Endometrial microvascular endothelial cells (primary cell): Measurements from ENCODE around the gene SORBS2. TPM values are rescaled to one million over a fixed set of nuclear protein-coding genes. Genes with fewer than 3 reads are reported as not detected.

Experiments
- in situ Hi-C: cut with HindIII; loops from 2 replicates; pipeline ENCODE4 v1.10.0; 2017; ENCODE audit warnings: low sequenced_read_pairs, low pct_unique_long_range_greater_than_20kb; ENCODE audit errors: inconsistent ontology term
- total RNA-seq: library from RNA; depleted of rRNA; stranded (reverse); fragments of >200 nt; gene quantifications from one replicate; pipeline ENCODE4 v1.2.3, GENCODE V29; 2015; ENCODE audit errors: inconsistent ontology term

Gene SORBS2
- total RNA-seq, 1 donor from 2014 or later, result 103 TPM

DNA sequence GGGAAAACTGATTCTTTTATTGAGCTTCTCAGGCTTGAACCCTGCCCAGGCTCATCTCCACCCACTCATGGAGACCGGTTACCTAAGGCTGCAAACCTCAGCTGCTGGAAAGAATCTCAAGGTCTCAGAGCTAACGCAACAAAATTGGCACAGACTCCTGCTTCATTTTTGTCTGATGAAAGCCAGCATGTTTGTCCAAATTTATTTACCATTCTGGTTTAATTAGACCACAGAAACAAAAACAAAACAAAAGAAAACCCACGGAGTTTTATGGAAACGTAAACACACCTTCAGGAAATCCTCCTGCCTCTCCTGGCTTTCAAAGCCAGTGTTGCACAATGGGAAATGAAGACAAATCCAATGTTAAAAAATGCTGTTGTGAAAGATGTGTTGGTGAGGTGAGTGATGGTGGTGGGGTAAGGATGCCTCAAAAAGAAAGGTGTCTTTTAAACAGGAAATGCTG lies 220.3 kb downstream of the SORBS2 start:
- in situ Hi-C loops, result no loop called here

DNA sequence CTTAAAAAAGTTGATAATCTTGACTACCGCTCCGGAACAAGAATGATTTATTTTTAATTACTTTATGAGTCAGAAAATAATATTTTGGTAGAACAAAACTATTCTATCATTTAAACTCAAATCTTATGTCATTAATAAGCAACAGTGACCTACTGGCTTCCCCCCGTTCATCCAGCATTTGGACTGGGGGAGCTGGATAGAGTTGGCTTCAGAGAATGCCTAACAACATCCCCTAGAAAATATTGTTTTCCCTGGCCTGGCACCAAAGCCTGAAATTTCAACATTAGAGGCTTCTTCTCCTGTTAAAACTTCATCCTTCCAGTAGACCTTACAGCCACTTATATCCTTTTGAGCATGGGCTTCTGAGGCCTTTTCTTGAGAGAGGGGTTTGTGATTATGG lies 221.0 kb downstream of the SORBS2 start:
- in situ Hi-C loops, result no loop called here

DNA sequence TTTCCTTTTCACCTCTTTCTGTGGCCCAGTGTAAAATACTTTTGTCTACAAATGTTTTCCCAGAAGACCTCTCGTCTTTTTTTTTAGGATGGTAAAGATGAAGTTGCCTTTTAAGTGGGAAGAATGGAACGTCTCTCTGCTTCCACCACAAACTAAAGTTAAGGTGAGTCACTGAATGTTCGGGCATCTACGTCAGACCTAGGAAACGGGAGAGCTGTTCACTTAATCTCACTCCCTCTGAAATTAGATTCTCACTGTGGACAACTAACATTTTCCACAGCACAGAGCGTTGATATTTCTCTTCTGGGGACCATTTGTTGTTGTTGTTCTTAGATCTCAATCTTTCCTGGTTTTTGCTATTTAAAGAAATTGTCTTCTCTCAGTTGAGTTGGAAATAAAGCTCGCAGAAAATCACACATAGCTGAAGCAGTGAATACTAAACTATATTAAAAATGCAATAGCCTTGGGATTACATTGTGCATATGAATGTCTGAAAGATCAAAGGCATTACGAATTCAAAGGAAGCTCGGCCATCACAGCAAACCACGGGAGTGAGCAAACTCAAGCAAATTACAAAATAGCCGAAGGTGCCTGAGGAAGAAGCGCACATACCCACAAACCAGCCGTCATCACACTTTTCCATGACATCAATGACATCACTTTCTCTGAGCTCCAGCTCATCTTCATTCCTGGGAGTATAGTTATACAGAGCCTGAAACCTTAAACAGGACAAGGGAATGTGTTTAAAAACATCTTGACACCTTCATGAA lies 222.7 kb downstream of the SORBS2 start:
- in situ Hi-C loops, result no loop called here

DNA sequence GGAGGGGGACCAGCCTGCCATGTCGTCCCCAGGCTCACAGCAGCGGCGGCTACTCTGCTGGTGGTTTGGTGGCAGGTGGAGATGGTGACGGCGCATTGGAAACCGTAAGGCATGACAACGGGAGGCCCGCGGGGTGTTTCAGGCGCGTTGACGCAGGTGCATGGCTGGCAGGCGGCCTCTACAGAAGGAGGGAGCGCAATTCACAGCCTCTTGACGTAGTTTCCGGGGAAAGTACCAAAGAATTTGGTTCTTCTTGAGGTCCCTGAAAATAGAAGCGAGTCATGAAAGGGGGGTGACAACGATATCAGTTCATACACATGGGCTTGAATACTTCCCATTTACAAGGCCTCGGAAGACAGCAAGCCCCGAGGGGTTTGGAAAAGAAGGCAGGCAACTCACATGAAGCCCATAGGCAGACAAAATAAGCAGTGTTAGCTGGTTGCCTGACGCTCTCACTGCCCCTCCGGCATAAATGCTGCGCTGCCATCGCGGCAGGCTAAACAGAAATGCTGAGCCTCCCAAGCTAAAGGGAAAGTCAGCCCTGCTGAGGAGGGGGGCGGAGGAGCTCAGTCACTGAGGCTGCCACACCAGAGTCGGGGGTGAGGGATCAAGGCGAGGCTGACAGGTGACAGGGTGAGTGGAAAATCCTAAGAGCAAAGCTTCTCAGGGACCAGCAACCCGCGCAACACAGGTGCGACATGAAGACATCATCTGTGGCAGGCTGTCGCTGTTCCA lies 224.4 kb downstream of the SORBS2 start:
- in situ Hi-C loops, result no loop called here

DNA sequence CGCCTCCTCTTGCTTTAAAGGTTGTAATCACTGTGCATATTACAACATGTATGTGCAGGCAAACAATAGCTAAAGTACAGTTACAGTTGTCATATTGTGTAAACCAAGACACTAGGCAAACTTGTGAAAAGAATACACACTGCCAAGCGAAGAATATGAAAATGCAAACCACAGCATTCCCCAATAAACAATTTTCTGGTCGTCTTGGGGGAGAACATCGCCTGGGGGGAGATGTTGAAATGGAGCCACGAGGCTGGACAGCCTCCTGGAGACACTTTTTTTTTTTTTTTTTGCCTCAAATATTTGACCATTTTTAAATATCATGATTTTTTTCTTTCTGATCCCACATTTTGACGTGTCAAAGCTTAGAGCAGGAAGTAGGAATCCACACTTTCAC lies 225.0 kb downstream of the SORBS2 start:
- in situ Hi-C loops, result no loop called here

DNA sequence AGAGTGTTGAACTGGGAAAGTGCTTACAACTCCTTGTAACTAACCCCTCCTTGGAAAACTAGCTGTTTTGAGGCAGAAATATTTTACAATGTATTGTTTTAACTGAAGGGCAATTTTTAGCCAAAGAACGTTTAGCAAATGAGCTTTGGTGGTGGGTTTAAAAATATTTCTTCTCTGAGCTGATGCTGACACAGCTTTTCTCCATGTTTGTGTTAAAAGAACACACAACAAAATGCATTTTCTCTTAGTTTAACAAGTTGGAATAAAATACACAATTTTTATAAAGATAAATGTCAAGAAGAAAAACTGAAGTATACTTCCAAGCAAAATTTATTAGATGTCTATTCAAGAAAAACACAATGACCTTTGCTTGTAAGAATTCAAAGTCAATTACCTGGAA lies 226.8 kb downstream of the SORBS2 start:
- in situ Hi-C loops, result no loop called here

DNA sequence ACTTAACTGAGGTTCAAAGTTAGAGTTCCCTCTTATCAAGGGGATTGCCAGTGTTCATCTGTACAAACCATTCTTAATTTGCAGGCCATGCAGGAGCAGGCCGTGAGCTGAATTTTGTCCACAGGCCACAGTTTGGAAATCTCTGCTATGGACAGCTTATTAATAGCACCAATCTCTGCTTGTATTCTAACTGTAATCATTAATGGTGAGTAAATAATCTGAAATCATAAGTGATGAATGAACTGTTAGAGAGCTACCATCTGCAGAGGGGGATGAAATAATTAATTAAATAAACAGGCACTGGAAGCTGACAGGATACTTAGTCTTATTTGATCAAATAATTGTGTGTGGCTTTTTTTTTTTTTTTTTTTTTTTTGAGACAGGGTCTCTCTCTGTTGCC lies 228.2 kb downstream of the SORBS2 start:
- in situ Hi-C loops, result no loop called here

DNA sequence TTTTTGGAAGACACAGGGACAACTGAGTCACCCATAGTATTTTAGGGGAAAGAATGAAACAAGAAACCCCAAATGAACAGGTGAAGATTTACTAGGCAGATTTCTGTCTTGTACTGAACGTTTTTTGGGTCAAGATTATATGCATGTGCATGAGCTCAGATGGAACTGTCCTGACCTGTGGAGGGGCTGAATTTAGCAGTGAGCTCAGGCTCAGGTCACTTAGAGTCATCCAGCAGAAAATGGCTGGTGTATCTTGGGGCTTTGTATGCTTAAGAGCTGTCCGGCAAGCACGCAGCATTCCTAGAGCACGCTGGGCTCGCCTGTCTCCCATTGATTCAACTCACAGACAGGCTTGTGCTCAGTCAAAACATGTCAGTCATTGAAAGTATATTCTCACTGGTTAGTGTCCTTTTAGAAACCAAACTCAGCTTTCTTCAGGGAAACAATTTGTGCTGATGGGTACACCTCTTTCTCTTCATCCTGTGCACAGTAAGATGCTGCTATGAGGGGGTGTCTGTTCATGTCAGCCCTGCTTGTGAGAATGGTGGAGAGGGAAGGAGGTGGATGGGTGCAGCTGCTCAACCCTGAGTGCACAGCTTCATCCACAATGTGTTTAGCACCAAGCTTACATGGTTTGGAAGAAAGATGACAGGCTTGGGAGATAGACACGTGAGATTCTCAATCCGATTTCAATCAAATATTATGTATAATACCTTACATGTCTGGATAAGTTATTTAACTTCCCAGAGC lies 229.2 kb downstream of the SORBS2 start:
- in situ Hi-C loops, result no loop called here

DNA sequence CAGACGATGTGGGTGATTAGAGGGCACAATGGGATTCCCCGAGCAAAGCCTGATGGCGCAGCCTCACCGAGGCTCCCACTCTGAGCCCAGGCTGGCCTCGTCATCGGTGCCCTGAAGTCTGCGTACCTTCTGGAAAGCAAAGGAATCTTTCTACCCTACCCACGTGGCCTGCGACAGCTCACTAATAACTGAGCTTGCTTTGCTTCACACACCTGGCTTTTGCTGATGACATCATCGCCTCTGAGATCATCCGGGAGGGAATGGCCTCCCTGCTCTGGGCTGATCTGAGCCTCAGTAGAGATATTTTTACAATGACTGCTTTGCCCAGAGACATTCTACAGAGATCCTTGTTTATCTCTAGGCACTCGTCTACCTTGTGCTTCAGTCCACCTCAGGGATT lies 231.3 kb downstream of the SORBS2 start:
- in situ Hi-C loops, result no loop called here

DNA sequence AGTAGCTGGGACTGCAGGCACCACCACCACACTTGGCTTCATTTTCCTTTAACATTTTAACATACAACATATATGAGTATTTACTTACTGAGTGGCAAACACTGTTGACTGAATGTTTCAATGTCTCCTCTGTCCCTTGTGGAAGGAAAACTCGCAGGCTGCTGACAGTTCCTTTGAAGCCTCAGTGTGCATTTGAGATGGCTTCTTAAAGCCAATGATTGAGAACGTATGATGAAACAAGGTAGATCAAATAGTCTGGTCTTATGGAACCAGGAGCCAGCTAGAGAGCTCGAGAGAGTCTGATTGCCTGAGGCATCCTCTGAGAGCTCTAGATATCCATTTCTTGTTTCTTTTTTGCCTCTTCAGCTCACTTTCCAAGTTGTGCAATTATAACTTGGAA lies 233.7 kb downstream of the SORBS2 start:
- in situ Hi-C loops, result no loop called here

DNA sequence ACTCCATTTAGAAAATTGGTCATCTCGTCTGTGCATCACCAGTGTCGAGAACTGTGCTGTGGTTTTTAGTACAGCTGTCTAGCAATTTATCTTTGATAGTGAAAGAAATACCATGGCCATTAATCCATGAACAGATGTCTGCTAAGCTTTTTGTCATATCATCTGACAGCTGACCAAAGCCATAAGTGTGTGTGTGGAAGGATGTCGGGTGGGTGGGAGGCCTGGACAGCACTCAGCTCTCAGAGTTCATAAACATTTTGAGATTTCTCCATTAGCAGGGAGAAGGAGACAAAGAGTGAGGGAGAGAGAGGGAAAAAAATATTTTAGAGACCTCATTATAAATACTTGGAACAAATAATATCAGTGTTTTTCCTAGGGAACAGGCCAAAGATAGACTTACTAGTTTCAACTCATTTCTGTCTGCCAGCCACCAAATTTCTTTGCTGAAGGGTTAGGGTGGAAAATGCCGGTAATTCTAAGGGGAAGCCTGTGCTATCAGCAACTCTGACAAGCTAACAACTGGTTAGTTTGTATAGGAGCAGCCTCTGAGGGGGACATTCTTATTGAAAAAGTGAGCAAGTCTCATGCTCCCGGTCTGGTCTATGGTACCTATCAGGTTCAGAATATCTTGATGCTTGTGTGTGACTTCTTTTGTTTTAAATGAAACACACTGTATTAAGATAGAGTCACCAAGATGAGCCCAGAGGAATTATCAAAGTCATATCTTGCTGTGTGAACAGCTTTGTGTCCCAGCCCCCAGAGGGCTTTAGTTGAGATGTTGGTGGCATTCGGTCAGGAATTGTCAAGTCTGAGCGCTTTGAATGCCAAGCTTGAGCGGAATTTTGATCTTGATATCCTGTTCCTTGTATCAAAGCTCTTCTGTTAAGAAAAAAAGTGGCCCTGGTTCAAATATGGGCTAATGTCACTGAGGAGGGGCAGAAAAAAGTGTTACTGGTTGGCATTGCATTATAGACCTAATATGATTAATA lies 234.7 kb downstream of the SORBS2 start:
- in situ Hi-C loops, result no loop called here

DNA sequence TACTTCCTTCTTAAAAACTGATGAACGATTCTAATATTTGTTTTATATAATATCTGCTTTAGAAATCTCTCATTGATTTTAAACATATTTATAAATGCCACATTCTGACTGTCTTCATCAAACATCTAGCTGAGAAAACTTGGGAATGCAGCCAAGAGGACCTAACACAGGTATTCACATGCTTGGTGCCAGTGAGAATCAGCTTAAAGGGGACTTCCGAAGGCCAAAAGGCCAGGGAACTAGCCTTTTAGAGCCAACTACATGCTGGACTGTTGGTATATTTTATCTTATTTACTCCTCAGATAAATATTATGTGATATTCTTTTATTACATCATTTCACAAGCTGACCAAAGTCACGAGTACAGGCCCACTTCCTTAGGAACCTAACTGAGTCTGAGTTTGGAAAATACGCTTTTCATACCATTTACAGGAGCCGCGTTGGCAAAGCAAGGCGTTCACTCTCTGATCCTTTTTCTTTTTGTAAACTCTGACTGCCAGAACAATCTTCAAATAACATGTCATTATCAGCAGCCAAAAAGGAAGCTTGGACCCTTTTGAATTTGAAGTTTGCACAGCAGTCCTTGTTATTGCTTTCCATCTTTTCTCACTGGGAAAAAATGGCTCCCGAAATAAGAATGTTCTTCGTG lies 235.6 kb downstream of the SORBS2 start:
- in situ Hi-C loops, result no loop called here

DNA sequence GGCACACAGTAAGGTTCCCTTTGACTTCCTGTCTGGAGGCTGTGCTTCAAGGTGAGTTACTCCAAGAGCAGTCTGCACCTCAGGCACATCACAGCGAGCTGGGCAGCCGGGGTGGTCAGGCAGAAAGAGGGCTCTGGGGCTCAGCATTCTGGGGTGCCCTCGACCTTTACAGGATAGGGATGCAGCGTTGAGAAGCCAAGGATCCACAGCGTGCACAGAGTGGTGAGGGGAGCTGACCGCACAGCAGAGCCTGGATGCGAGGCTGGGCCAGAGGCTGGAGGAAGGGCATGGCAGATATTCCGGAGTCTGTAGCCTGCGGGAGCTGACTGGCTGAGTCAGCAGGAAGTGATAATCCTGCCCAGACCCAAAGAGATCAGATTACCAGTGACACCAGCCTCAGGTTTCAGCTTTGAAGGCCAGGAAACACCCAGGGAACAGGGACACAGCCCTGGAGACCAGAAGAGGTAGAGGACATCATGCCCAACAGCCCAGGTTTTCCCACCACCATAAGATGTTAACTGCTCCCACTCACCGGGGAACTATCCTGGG lies 238.3 kb downstream of the SORBS2 start:
- in situ Hi-C loops, result no loop called here

DNA sequence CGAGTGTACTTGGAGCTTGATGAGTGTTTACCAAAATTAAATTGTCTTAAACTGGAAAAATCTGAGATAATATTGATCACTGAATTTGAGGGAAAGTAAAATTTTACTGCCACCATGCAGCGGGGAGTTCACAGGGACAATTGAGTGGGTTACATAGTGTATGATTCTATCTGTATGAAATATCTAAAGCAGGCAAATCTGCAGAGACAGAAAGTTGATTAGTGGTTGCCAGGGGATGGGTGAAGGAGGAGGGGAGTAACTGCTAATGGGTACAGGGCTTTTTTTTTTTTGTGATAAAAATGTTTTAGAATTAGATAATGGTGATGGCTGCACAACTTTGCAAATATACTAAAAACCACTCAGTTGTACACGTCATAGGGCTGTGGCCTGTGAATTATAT lies 241.3 kb downstream of the SORBS2 start:
- in situ Hi-C loops, result no loop called here

DNA sequence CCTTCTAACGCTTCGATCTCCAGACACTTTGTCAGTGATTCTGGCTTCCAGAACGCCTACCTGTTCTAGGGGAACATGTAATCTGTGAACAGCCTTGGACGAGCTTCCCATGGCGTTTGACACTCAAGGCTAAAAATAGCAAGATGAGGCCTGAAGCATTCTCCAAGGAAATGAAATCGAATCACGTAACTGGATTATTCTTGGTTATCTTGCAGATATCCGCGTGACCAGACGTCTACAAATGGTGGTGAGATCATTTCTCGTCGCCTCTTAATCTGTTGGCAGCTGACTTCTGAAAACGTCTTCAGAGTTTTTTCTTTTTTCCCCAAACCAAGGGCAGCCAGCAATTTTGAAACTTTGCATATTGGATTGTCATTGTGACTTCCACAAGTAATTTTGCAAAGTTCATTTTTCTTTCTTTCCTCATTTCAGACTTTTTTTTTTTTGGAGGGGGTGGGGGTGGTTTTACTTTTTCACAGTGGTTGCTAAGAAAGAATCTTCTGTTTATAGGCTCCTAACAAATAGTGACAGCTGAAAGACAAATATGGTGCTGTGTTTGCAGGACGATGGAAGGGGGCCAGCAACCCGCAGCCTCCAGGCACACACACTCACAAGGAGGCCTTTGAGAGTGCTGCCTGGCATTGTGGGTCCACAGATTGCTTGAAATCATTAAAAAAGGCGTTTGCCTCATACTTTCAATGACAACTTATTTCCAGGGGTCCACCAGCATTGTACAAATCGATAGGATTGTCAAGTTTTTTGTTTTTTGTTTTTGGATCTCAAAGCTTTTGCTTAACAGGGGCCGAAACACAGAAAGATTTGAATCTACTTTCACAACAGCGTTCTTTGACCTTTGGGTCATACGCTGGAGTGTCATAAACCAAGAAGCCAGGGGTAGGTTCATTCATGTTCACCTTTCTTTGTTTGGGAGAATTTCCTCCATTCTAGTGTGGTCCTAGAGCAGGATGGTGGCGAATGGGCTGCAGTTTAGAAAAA lies 244.3 kb downstream of the SORBS2 start:
- in situ Hi-C loops, result no loop called here

DNA sequence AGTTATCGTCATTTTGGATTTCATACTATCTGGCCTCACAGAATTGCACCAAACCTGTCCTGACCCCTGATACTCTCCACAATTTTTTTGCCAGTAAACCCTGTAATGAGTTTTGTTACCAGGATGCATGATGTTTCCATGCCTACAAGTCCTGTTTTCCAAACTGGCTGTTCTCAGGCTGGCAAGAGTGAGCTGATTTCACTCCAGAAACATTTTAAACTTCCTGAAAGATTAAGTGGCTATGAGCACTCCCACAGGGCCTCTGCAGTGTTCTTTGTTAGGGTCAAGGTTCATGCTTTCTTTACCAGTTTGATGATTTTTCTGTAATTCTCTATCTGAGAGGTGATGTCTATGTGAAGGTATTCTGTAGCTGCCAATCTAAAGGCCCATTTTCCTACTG lies 245.0 kb downstream of the SORBS2 start:
- in situ Hi-C loops, result no loop called here

DNA sequence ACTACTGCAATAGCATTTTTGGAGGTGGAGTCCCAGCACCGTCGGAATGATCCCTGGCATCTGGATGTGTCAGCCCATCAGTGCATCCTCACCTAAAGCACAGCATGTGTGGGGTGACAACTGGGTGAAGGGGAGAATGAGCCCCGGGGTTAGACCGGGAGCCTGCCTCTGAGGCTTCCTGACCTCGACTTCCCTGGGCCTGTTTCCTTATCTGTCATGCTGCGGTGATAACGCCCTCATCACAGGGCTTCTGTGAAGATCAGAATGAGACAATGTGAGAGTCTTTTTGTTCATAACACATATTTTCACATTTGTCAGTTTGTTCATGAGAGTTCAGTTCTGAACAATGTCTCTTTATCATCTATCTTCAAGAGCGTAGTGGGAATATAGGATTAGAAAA lies 245.6 kb downstream of the SORBS2 start:
- in situ Hi-C loops, result no loop called here
